Transverse colon (tissue), 4 donors: ENCODE measurements around the gene HEPN1.

Experiments
- EP300 ChIP-seq: sonication (generic); formaldehyde crosslinking; IDR thresholded peaks from one replicate; pipeline ENCODE4 v1.6.1; 2017; ENCODE audit warnings: antibody characterized with exemption, low read depth
- POLR2A ChIP-seq: fragments of 450-650 bp; IDR thresholded peaks from one replicate; pipeline ENCODE4 v1.6.1; 2016; ENCODE audit warnings: antibody characterized with exemption, mild to moderate bottlenecking, moderate library complexity
- POLR2AphosphoS5 ChIP-seq, 3 donors: sonication (generic); formaldehyde crosslinking; IDR thresholded peaks; one replicate each; pipeline ENCODE4 v1.6.1; 2016; ENCODE audit warnings: antibody characterized with exemption in 3 of 3
- TF ChIP-seq, protein P1 (sequence below), 5 experiments: fragments of 200-600 bp in 3 of 5; fragments of 450-650 bp in 2 of 5; sonication (generic) in 3 of 5; IDR thresholded peaks; 1 replicate in 2 of 5; 2 replicates in 3 of 5; pipeline ENCODE4 v1.5.1; 2016 to 2017; ENCODE audit warnings: antibody characterized with exemption in 5 of 5, inconsistent platforms in 3 of 5, mild to moderate bottlenecking in 2 of 5, moderate library complexity in 1 of 5

DNA sequence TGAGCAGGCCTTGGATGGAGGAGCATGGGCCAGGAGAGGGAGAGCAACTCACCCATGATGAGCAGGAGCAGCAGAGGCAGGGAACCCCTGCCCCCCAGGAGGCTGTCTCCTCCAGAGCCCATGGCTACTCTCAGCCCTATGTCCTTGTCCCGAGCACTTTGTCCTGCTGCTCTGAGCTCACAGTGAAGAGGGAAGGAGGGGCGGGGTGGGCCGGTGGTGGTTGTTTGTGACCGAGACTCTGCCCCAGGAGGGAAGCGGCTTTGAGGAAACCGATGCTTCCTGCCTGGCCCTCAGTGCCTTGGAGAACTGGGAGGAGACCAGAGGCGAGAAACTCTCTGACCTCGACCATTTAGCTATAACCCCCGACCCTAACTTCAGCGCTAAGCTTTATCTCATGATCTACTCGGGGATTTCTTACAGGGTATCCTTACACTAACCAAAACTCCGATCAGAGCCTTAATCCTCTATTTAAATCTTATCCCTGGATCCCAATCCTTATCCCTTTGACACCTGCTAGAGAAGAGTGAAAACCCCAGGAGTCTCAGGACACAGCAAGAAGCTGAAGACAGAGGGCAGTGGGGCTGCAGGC, 21.3 kb upstream of the HEPN1 start, which contains the start of gene ROBO4:
- TF ChIP-seq, protein P1, sequence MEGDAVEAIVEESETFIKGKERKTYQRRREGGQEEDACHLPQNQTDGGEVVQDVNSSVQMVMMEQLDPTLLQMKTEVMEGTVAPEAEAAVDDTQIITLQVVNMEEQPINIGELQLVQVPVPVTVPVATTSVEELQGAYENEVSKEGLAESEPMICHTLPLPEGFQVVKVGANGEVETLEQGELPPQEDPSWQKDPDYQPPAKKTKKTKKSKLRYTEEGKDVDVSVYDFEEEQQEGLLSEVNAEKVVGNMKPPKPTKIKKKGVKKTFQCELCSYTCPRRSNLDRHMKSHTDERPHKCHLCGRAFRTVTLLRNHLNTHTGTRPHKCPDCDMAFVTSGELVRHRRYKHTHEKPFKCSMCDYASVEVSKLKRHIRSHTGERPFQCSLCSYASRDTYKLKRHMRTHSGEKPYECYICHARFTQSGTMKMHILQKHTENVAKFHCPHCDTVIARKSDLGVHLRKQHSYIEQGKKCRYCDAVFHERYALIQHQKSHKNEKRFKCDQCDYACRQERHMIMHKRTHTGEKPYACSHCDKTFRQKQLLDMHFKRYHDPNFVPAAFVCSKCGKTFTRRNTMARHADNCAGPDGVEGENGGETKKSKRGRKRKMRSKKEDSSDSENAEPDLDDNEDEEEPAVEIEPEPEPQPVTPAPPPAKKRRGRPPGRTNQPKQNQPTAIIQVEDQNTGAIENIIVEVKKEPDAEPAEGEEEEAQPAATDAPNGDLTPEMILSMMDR (IDR thresholded peaks at IDR 0.05), result no peak
- TF ChIP-seq POLR2AphosphoS5 (IDR thresholded peaks at IDR 0.05) (no peak), EP300 (no peak), POLR2A (no peak)
